NCI-H69 (cell line): ENCODE results near the gene CALR3.
"Not testable (repeated sequence)": the region's sequence is repeated elsewhere in the genome, so short reads cannot be mapped to it uniquely, and the experiment has no call there.

Source experiments
- DNase-seq: peaks from one replicate; lab custom pipeline; 2025; lab: John Stamatoyannopoulos, UW

The CALR3 gene

GRCh38 chr19:16495982-16496612, at the start of gene CALR3, which contains the start of gene C19orf44:
CALR3 (minus strand) TSS chr19:16496167; CDS start chr19:16496129, 38 bp downstream.
C19orf44 (plus strand) TSS chr19:16496394; CDS start chr19:16500793, 4,399 bp downstream.
- peak; percentile 100 for DNase-seq

- no peak for DNase-seq
Observed at GRCh38 chr19:16544473-16545231, 48.7 kb upstream of the CALR3 start.

GRCh38 chr19:16543734-16544133, 47.8 kb upstream of the CALR3 start:
- not testable (repeated sequence) for DNase-seq

DNA sequence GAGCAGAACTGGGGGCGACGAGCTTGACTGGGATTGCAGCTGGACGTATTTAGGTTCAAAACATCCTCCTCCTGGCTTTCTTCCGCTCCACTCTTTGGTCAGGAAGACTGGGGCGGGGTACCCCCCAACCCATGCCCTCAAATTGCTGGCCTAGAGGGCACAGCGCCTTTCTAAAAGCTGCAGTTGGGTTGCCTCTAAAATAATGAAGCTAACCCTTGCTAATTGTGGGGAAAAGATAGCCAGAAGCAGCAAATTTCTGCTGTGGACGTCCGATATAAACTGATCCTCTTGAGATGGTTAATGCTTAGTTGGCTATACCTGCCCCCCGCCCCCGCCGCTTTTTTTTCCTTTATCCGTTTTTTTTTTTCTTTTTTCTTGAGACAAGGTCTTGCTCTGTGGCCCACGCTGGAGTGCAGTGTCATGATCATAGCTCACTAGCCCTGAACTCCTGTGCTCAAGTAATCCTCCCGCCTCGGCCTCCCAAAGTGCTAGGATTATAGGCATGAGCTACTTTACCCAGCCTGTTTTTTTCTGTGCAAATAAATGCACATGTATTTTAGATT, 47.0 kb upstream of the CALR3 start:
- DNase-seq, result peak; percentile 27

GRCh38 chr19:16542045-16542909, 46.3 kb upstream of the CALR3 start, which contains the start of gene CHERP:
CHERP (minus strand) TSS chr19:16542437; CDS start chr19:16542378, 59 bp downstream.
- DNase-seq, result peak; percentile 98

DNA sequence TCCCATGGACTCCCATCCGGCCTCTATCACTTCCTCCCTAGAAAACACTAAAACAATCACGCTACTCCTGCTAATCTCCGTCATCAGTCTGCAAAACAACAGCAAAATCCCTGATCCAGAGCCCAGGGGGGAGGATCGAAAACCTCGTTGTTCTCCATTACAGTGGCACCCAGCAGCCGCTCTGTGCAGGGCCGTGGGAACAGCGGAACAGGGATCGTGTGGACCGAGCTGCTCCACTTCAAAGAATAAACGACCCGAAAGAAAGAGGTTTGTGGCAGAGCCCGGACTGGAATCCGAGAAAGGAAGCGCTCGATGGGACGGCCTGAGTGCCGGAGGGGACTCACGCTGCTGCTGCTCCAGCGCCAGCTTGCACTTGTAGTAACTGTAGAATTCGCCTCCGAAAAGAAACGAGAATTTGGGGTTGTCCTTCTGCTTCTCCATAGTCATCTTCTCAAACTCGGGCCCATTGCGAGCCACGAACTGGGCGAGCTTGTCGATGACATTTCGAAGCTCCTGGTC, 45.6 kb upstream of the CALR3 start:
- DNase-seq, result peak; percentile 45

- no peak for DNase-seq
Observed at GRCh38 chr19:16540948-16541347, 45.0 kb upstream of the CALR3 start.

GRCh38 chr19:16537111-16537510, 41.1 kb upstream of the CALR3 start:
- no peak for DNase-seq

DNA sequence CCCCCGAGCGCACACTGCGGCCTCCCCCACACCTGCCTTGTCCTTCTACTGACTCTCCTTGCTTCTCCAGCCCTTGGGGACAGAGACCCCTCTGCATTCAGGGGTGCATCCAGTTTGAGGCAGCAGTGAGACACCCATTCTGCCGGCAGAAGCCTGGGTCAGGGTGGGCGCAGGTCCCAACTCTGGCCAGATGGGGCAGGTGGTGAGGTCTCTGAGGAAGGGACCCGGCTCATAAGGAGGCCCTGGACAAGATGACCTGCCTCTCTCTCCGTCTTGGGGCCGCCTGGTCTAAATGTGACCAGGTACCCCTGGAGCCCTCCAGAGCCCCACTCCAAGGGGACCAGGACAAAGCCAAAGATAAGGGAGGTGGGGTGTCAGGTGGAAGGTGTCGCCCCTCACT, 40.2 kb upstream of the CALR3 start:
- DNase-seq, result no peak

DNA sequence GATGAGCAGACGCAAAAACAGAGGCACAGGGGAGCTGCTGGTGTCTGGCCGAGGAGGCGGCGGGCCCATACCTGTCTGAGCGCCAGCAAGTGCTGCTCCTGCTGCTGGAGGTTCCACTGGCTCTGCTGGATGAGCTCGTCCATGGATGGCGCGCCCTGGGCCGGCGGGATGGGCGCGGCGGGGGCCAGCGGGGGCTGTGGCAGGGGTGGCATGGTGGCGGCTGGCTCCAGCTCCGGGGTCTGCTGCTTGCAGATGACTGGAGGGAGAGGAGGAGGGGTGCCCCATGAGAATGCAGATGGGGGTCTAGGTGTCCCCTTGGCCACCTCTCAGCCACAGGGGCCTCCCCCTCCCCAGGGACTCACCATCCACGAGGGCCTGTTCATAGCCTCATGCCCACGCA, 39.4 kb upstream of the CALR3 start:
- DNase-seq, result no peak

DNA sequence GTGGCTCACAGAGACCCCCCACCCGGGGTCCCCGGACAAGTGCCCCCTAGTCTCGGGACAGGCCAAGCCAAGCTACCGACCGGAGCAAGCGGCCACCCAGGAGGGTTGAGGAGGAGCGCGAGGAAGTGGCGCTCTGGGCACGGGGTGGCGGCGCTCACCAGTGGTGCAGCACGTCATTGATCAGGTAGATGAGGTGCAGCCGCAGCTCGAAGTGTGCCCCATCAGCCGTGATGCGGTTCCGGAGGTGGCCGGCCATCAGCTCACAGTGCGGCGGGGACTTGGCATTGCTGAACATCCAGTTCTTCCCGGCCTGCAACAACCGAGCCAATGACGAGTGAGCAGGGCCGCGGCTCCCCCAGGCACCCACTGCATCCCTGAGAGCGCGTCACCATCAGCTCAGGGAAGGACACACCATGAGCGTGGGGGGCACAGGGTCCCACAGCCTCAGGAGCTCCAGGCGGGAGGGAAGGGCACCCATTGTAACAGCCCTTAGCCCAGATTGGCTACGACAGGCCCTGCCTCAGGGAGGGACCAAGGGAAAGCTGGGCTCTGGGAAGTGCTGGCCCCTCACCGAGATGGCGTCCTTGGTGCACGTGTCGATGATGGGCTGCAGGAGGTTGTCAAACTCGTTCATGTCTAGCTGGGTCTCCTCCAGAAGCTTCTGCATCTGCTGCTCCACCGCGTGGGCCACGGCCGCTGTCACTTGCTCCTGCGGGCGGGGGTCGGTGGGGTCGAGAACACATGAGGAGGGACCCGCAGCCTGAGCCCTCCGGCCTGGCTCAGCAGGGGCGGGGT, 36.7 kb upstream of the CALR3 start:
- no peak for DNase-seq

- no peak for DNase-seq
Observed at GRCh38 chr19:16531380-16531669, 35.4 kb upstream of the CALR3 start.

GRCh38 chr19:16530540-16531379, 34.8 kb upstream of the CALR3 start:
- DNase-seq, result no peak

DNA sequence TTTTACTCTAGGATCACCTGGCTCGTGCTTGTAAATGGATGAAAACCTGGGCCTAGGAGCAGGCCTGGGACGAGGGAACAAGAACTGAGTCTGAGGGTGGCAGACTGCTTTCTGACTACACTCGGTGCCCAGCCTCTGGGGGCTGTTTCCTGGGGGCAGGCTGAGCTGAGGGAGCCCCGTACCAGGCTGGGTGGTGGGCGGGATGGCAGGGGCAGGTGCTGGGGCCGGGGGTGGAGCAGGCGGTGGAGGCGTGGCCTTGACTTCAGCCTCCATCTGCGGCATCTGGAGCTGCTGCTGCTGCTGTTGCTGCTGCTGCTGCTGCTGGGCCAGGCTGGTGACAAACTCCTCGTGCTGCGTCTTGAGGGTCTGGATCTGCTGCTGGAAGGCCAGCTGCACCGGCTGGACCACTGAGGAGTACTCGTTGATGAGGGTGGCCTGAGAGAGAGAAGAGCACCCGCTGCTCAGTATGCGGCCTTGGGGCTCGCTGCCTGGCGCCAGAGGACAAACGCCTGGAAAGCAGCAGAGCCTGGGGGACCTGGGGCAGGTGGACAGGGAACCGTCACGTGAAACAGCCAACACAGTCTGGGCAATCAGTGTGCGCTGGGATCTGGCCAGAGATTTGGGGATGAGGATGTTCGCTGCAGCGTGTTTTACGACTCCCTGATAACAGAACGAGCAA, 33.6 kb upstream of the CALR3 start:
- DNase-seq, result no peak

DNA sequence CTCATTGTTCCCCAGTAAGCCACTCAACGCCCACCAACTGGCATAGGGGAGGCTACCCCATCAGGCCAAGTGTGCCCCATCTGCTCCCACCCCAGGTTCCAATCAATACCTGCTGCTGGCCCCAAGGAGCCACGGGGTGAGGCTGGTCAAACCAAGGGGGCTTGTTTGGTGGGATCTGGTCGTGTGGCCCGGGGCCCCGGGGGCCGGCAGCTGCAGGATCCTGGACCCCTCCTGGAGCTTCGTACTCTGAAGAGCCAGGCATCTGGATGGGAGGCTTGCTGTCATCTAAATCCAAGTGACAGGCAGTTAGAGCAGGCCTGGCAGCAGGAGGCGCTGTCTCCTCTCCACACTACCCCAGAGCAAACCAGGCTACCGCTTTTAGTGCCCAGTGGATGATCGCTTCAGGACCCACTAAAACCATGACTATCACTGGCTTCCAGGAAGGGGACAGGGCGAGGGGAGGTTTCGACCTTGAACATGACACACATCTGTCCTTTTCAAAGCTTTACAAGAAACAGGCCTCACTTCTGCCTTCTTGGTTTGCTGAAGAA, 32.1 kb upstream of the CALR3 start:
- DNase-seq, result peak; percentile 13

DNA sequence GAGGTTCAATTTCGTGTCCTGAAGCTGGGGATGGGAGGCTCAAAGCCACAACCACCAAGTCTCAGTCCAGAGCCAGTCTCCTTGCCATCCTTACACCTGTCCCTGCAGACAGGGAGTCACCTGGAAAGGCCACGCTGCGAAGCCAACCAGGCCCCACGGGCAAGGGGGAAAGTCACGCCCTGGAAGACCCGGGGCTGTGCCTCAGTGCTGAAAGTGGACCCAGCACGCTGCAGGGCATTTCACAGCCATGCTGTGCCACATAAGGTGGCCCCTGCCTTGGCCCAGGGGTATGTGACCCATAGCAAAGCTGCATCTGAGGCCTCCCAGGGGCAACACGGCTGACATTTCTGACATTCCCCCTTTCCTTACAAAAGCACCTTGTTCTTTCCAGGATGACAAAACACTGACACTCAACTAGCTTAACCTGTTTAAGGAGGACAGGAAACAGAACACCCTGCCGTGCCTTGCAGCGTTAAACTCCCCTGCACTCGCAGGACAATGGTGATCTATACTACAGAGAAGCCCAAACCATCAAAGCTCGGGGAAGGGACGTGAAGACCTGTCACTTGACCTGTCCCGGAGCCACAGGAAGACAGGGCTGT, 31.5 kb upstream of the CALR3 start:
- no peak for DNase-seq

DNA sequence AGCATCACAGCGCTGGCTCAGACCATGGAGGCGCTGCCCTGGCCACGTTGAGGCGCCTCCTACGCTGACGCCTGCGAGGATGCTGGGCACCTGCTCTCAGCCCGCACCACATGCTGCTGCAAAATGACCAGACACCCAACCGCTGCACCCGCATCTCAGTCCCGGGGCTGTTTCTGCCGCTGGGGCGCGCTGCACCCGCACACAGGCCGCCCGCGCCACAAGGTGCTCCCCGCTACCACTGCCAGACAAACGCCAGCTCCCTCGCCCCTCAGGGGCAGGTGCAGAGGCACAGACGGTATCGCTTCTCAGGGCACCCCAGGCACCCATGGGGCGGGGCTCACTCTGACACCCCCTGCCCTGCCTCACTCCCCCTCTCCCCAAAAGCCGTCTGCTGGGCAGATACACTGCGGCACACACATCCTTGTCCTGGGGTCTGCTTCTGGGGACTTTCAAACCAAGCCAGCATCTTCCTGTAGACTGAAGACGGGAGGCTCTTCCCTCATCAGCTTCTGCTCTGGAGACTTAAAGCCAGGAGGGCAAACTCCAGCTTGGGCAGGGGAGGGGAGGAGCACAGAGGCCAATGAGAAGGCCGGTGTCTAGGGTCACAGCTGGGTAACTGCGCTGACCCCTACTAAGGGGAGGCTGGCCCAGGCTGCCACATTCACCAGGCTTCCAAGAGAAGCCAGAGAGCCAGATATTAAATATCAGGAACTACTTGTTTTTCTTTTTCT, 29.9 kb upstream of the CALR3 start:
- no peak for DNase-seq

DNA sequence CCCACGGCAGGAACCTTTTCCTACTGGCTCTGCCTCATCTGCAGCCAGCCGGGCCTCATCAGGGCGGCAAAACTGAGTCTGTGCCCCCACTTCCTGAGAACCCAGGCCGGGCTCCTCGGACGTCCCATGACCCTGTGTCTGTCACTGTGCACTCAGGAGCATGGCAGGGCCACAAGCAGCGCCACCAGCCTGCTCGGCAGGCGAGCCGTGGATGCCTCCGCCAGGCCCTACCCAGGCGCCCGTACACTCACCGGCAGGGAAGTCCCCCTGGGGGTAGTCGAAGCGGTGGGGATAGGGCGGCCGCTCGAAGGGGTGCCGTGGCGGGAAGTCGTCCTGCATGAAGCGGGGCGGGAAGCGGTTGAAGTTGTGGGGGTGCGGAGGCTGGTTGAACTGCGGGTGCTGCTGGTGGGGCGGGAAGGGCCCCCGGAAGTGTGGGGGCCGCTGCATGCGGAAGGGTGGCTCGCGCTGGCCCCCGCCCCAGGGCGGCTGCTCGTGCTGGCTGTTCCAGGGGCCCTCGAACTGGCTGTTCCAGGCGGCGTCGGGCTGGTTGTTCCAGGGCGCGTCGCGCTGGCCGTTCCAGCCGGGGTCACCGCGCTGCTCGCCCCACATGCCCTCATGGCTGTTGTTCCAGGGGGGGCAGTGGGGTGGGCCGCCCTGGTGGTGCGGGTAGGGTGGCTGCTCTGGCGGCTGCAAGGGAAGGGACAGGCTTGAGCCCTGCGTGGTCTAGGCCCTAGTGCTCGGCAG, 29.2 kb upstream of the CALR3 start:
- DNase-seq, result no peak
